Endothelial cell of umbilical vein (primary cell): ENCODE data around the gene PKNOX2. TPM values are rescaled to one million over a fixed set of nuclear protein-coding genes. Genes with fewer than 3 reads are reported as not detected.

Experiments used
- BruUV-seq: library from RNA; stranded (reverse); fragments of 400-500 nt; replicated peaks from 2 replicates; lab custom pipeline; 2021; lab: Mats Ljungman, UMichigan
- CTCF ChIA-PET: fragments of 300-600, 350-600 bp; sonication (Branson Sonifier 250); formaldehyde crosslinking; loops from one replicate; lab custom pipeline; 2021; ENCODE audit warnings: antibody characterized with exemption, inconsistent platforms; lab: Charles Lee
- POLR2A ChIA-PET: fragments of 300-600, 350-600 bp; sonication (Branson Sonifier 250); formaldehyde crosslinking; loops from one replicate; lab custom pipeline; 2021; ENCODE audit warnings: antibody characterized with exemption, inconsistent platforms; lab: Charles Lee
- DNase-seq: peaks from one replicate; pipeline ENCODE4 v3.0.0-alpha.2; 2011; ENCODE audit warnings: low read depth, low spot score
- FAIRE-seq: peaks from 2 replicates; lab custom pipeline; 2011; peaks lifted over from hg19 to GRCh38; lab: Jason Lieb, UNC
- H2AFZ ChIP-seq: 2 replicates; pipeline ENCODE4 v1.6.0; 2012; ENCODE audit warnings: low read depth, low read length, control low read depth, inconsistent platforms
- H3K27ac ChIP-seq: 2 replicates; pipeline ENCODE4 v1.5.1; 2011; ENCODE audit warnings: low read depth, mild to moderate bottlenecking, control low read depth, low read length, moderate library complexity; ENCODE audit not compliant: insufficient read depth
- H3K27me3 ChIP-seq, 2 experiments: 2 replicates each; pipeline versions ENCODE4 v1.6.0 to v1.6.1; 2011; ENCODE audit warnings: low read length in 2 of 2, mixed read lengths in 1 of 2; ENCODE audit not compliant: control insufficient read depth in 2 of 2, insufficient read depth in 2 of 2
- H3K36me3 ChIP-seq, 2 experiments: 2 replicates in 1 of 2; 3 replicates in 1 of 2; pipeline ENCODE4 v1.5.1; 2011; ENCODE audit warnings: low read length in 2 of 2, mild to moderate bottlenecking in 1 of 2, moderate library complexity in 1 of 2; ENCODE audit not compliant: control insufficient read depth in 2 of 2, insufficient read depth in 2 of 2; ENCODE audit errors: extremely low read depth in 1 of 2
- H3K4me1 ChIP-seq: 3 replicates; pipeline ENCODE4 v1.5.1; 2011; ENCODE audit warnings: mild to moderate bottlenecking, low read length; ENCODE audit not compliant: control insufficient read depth, insufficient read depth; ENCODE audit errors: extremely low read depth
- H3K4me2 ChIP-seq: 2 replicates; pipeline ENCODE4 v1.6.1; 2011; ENCODE audit warnings: low read length, control low read depth, mixed read lengths; ENCODE audit not compliant: insufficient read depth
- H3K4me3 ChIP-seq, 3 experiments: fragments of 200-600 bp in 1 of 3; sonication (generic), shearing (Covaris generic) in 1 of 3; replicated peaks in 1 of 3; 2 replicates each; pipeline ENCODE4 v1.5.1; 2011 to 2016; ENCODE audit warnings: control low read depth in 3 of 3, low read length in 3 of 3, mild to moderate bottlenecking in 2 of 3, inconsistent platforms in 1 of 3, low read depth in 1 of 3, moderate library complexity in 1 of 3; ENCODE audit not compliant: insufficient read depth in 1 of 3
- H3K79me2 ChIP-seq: 2 replicates; pipeline ENCODE4 v1.6.0; 2012; ENCODE audit warnings: low read length, inconsistent platforms; ENCODE audit not compliant: control insufficient read depth, insufficient read depth
- H3K9ac ChIP-seq: replicated peaks from 2 replicates; pipeline ENCODE3; 2011; ENCODE audit warnings: low read length, control low read depth; ENCODE audit not compliant: insufficient read depth; ENCODE audit errors: extremely low read depth
- H3K9me1 ChIP-seq: replicated peaks from 3 replicates; pipeline ENCODE4 v1.6.0; 2011; ENCODE audit warnings: mild to moderate bottlenecking, low read length; ENCODE audit not compliant: control insufficient read depth, insufficient read depth; ENCODE audit errors: extremely low read depth
- H3K9me3 ChIP-seq: replicated peaks from 2 replicates; pipeline ENCODE4 v1.5.1; 2012; ENCODE audit warnings: low read length, inconsistent platforms; ENCODE audit not compliant: control insufficient read depth, insufficient read depth
- H4K20me1 ChIP-seq: replicated peaks from 2 replicates; pipeline ENCODE3; 2011; ENCODE audit warnings: mild to moderate bottlenecking, low read length; ENCODE audit not compliant: control insufficient read depth, insufficient read depth; ENCODE audit errors: extremely low read depth
- EZH2 ChIP-seq: IDR thresholded peaks from 2 replicates; pipeline ENCODE4 v1.6.1; 2012; ENCODE audit warnings: borderline replicate concordance, low read depth, mild to moderate bottlenecking, moderate library complexity, low read length, inconsistent platforms; ENCODE audit not compliant: severe bottlenecking
- FOS ChIP-seq: IDR thresholded peaks from 2 replicates; pipeline ENCODE4 v1.6.1; 2011; ENCODE audit warnings: mild to moderate bottlenecking, low read length, moderate library complexity, borderline replicate concordance; ENCODE audit not compliant: insufficient read depth
- GATA2 ChIP-seq: IDR thresholded peaks from 2 replicates; pipeline ENCODE4 v1.7.0; 2011; ENCODE audit warnings: low read depth, mild to moderate bottlenecking, moderate library complexity, mixed read lengths, low read length; ENCODE audit not compliant: insufficient read length, insufficient read depth
- JUN ChIP-seq: IDR thresholded peaks from 2 replicates; pipeline ENCODE4 v1.6.1; 2011; ENCODE audit warnings: borderline replicate concordance, low read depth; ENCODE audit not compliant: insufficient read length, insufficient read depth
- MAX ChIP-seq: IDR thresholded peaks from 2 replicates; pipeline ENCODE4 v1.6.1; 2011; ENCODE audit not compliant: insufficient read depth, insufficient read length
- MYC ChIP-seq: IDR thresholded peaks from one replicate; pipeline ENCODE4 v1.6.1; 2011; ENCODE audit warnings: mild to moderate bottlenecking, low read depth, low read length
- POLR2A ChIP-seq: IDR thresholded peaks from 2 replicates; pipeline ENCODE4 v1.6.1; 2012; ENCODE audit warnings: low read depth, mild to moderate bottlenecking, control low read depth, low read length
- POLR2AphosphoS5 ChIP-seq: IDR thresholded peaks from 2 replicates; pipeline ENCODE4 v1.6.1; 2012; ENCODE audit warnings: low read depth, mild to moderate bottlenecking, control low read depth, low read length, moderate library complexity; ENCODE audit not compliant: insufficient read depth
- dilution Hi-C: fragments of 300-500 bp; cut with MboI; formaldehyde crosslinking; loops from one replicate; pipeline ENCODE4 v1.15.0; 2019; ENCODE audit warnings: low sequenced_read_pairs; ENCODE audit not compliant: extremely low pct_ligation_motif_present
- intact Hi-C: fragments of 100-400 bp; cut with micrococcal nuclease; formaldehyde crosslinking; loops from one replicate; pipeline ENCODE4 v1.10.0; 2022
- polyA plus RNA-seq, 4 experiments: library from polyadenylated mRNA; depleted of rRNA in 3 of 4; stranded (reverse) in 3 of 4; unstranded in 1 of 4; fragments of >200 nt; gene quantifications; 2 replicates each; pipeline versions ENCODE4 v1.2.1 to v1.2.3, GENCODE V29; 2011 to 2012; ENCODE audit warnings: missing spikeins in 1 of 4
- total RNA-seq: library from RNA; stranded (reverse); gene quantifications from 2 replicates; pipeline ENCODE4 v1.2.3, GENCODE V29; 2021
- TF ChIP-seq, protein P1 (sequence below), 2 donors: IDR thresholded peaks; 1 replicate in 1 of 2; 2 replicates in 1 of 2; pipeline ENCODE4 v1.5.1; 2011; ENCODE audit warnings: low read length in 2 of 2, mild to moderate bottlenecking in 2 of 2, moderate library complexity in 2 of 2, control low read depth in 1 of 2, inconsistent platforms in 1 of 2, low read depth in 1 of 2; ENCODE audit not compliant: insufficient read depth in 1 of 2; ENCODE audit errors: extremely low read depth in 1 of 2

The PKNOX2 gene
- total and polyA plus RNA-seq, 2 donors (not counting 3 experiments of a cell fraction or from before 2014, with no cell fraction given), result 0.11 to 0.91 TPM

- no peak overlapping the region for H3K9ac ChIP-seq
- H3K9me3 ChIP-seq, result no peaks in the 10 kb centered on the region
- dilution Hi-C loops, result no loop called here
- H3K4me1 ChIP-seq, result no peaks in the 10 kb centered on the region
- ChIA-PET CTCF (interaction anchor here (1.5 to 2.1 kb wide), 2 partner anchors 26 to 59 kb away, joined by 3 to 9 read pairs; no protein-coding TSS in a partner anchor), POLR2A (no interaction called here)
- H3K36me3 ChIP-seq, result no peaks in the 10 kb centered on the region
- H3K27me3 ChIP-seq, result peaks cover 4 to 15% of the 10 kb centered on the region in 2 experiments
- no peaks in the 10 kb centered on the region for H3K9me1 ChIP-seq
- no peak overlapping the region for H3K4me3 ChIP-seq
- no TSS peak for BruUV-seq
- no peak for DNase-seq
- no peak overlapping the region for H2AFZ ChIP-seq
- H3K79me2 ChIP-seq, result no peaks in the 10 kb centered on the region
- no peak for FAIRE-seq
- no peak overlapping the region for H3K4me2 ChIP-seq
- H3K27ac ChIP-seq, result no peak overlapping the region
- no peaks in the 10 kb centered on the region for H4K20me1 ChIP-seq
- intact Hi-C loops, result no loop called here
- no peak for TF ChIP-seq JUN
- no peak for TF ChIP-seq POLR2A
- no peak for TF ChIP-seq MYC
Measured at GRCh38 chr11:125371431-125371935, 206.9 kb downstream of the PKNOX2 start.

GRCh38 chr11:125372088-125372487 lies 207.5 kb downstream of the PKNOX2 start:
- DNase-seq, result no peak
- Histone ChIP-seq H3K9me1 (no peaks in the 10 kb centered on the region), H3K4me3 (no peak overlapping the region), H4K20me1 (no peaks in the 10 kb centered on the region), H3K4me2 (no peak overlapping the region), H3K9ac (no peak overlapping the region), H3K79me2 (no peaks in the 10 kb centered on the region), H3K27ac (no peak overlapping the region), H3K27me3 (peaks cover 4 to 19% of the 10 kb centered on the region in 2 experiments), H3K9me3 (no peaks in the 10 kb centered on the region), H2AFZ (no peak overlapping the region), H3K36me3 (no peaks in the 10 kb centered on the region), H3K4me1 (no peaks in the 10 kb centered on the region)
- intact Hi-C loops, result no loop called here
- CTCF ChIA-PET, result interaction anchor here (0.9 to 2.1 kb wide), 5 partner anchors 8 to 207 kb away, joined by 3 to 9 read pairs (median 4); no protein-coding TSS in a partner anchor
- dilution Hi-C loops, result no loop called here
- no TSS peak for BruUV-seq
- TF ChIP-seq GATA2 (no peak), JUN (no peak), POLR2AphosphoS5 (no peak), FOS (no peak), POLR2A (no peak), EZH2 (no peak), MYC (no peak), MAX (no peak)
- TF ChIP-seq, protein P1, sequence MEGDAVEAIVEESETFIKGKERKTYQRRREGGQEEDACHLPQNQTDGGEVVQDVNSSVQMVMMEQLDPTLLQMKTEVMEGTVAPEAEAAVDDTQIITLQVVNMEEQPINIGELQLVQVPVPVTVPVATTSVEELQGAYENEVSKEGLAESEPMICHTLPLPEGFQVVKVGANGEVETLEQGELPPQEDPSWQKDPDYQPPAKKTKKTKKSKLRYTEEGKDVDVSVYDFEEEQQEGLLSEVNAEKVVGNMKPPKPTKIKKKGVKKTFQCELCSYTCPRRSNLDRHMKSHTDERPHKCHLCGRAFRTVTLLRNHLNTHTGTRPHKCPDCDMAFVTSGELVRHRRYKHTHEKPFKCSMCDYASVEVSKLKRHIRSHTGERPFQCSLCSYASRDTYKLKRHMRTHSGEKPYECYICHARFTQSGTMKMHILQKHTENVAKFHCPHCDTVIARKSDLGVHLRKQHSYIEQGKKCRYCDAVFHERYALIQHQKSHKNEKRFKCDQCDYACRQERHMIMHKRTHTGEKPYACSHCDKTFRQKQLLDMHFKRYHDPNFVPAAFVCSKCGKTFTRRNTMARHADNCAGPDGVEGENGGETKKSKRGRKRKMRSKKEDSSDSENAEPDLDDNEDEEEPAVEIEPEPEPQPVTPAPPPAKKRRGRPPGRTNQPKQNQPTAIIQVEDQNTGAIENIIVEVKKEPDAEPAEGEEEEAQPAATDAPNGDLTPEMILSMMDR (IDR thresholded peaks at IDR 0.05; ENCODE audit: extremely low read depth in 1 of 2, insufficient read depth in 1 of 2, low read depth in 1 of 2, low read length in 2 of 2), result no peak
- FAIRE-seq, result no peak
- POLR2A ChIA-PET, result interaction anchor here (0.6 kb wide), 1 partner anchor 24 kb away, joined by 4 read pairs; no protein-coding TSS in a partner anchor
